Testis (tissue), 2 donors: ENCODE results near the gene TMPRSS11A.

Source experiments
- CTCF ChIP-seq, 3 experiments: fragments of 450-650 bp in 2 of 3; fragments of 200-600 bp in 1 of 3; sonication (generic) in 1 of 3; IDR thresholded peaks; one replicate each; pipeline ENCODE4 v1.5.1; 2016 to 2019; ENCODE audit warnings: antibody characterized with exemption in 3 of 3, mild to moderate bottlenecking in 2 of 3, moderate library complexity in 1 of 3
- POLR2A ChIP-seq: fragments of 450-650 bp; IDR thresholded peaks from one replicate; pipeline ENCODE4 v1.6.1; 2017; ENCODE audit warnings: antibody characterized with exemption, mild to moderate bottlenecking, moderate library complexity

GRCh38 chr4:67931256-67931655, 32.0 kb downstream of the TMPRSS11A start:
- TF ChIP-seq POLR2A, result no peak
- no peak for TF ChIP-seq CTCF (IDR thresholded peaks at IDR 0.05)
